Vagina (tissue), 2 donors: ENCODE data around the gene MEIOC.

Experiments used
- CTCF ChIP-seq, 3 experiments: fragments of 450-650 bp in 2 of 3; fragments of 200-600 bp in 1 of 3; sonication (generic) in 1 of 3; IDR thresholded peaks; one replicate each; pipeline ENCODE4 v1.5.1; 2017 to 2019; ENCODE audit warnings: antibody characterized with exemption in 3 of 3, mild to moderate bottlenecking in 2 of 3, moderate library complexity in 2 of 3
- POLR2A ChIP-seq, 2 donors: fragments of 450-650 bp; IDR thresholded peaks; one replicate each; pipeline ENCODE4 v1.6.1; 2017; ENCODE audit warnings: antibody characterized with exemption in 2 of 2, mild to moderate bottlenecking in 2 of 2, moderate library complexity in 2 of 2
- POLR2AphosphoS5 ChIP-seq, 2 donors: sonication (generic); formaldehyde crosslinking; IDR thresholded peaks; one replicate each; pipeline ENCODE4 v1.9.0; 2017; ENCODE audit warnings: antibody characterized with exemption in 2 of 2, mild to moderate bottlenecking in 2 of 2, low read depth in 1 of 2; ENCODE audit not compliant: insufficient read depth in 1 of 2

GRCh38 chr17:44661835-44662234, 5.6 kb downstream of the MEIOC start:
- TF ChIP-seq POLR2AphosphoS5 (IDR thresholded peaks at IDR 0.05; ENCODE audit: insufficient read depth in 1 of 2, low read depth in 1 of 2) (no peak), POLR2A (IDR thresholded peaks at IDR 0.05) (no peak), CTCF (IDR thresholded peaks at IDR 0.05) (no peak)
